Psoas muscle (tissue), 8 donors: ENCODE data around the gene ARG1. TPM values are rescaled to one million over a fixed set of nuclear protein-coding genes. Genes with fewer than 3 reads are reported as not detected.

Source experiments
- ATAC-seq, 4 donors: fragments of 200-7000 bp; cut with Tn5 transposase; one replicate each; pipeline ENCODE4 v1.9.1; 2020; ENCODE audit warnings: moderate library complexity in 3 of 4, mild to moderate bottlenecking in 2 of 4
- DNase-seq, 2 donors: peaks; one replicate each; pipeline ENCODE4 v3.0.0-alpha.2; 2020
- H3K27ac ChIP-seq: fragments of 200-600 bp; one replicate; pipeline ENCODE4 v1.8.0; 2022
- H3K27me3 ChIP-seq, 3 donors: fragments of 200-600 bp in 1 of 3; one replicate each; pipeline versions ENCODE4 v1.6.1 to v1.8.0; 2013 to 2022; ENCODE audit warnings: low read length in 2 of 3, mild to moderate bottlenecking in 2 of 3, moderate library complexity in 1 of 3; ENCODE audit not compliant: insufficient read depth in 3 of 3
- H3K36me3 ChIP-seq, 2 donors: fragments of 200-600 bp in 1 of 2; one replicate each; pipeline versions ENCODE4 v1.6.1 to v1.8.0; 2013 to 2022; ENCODE audit warnings: low read depth in 1 of 2, mild to moderate bottlenecking in 1 of 2, moderate library complexity in 1 of 2; ENCODE audit not compliant: insufficient read depth in 1 of 2
- H3K4me1 ChIP-seq: fragments of 200-600 bp; one replicate; pipeline ENCODE4 v1.8.0; 2022
- H3K4me3 ChIP-seq: fragments of 200-600 bp; one replicate; pipeline ENCODE4 v1.8.0; 2022; ENCODE audit warnings: mild to moderate bottlenecking
- H3K9me3 ChIP-seq: fragments of 200-600 bp; one replicate; pipeline ENCODE4 v1.8.0; 2022
- CTCF ChIP-seq: fragments of 200-600 bp; IDR thresholded peaks from one replicate; pipeline ENCODE4 v1.8.0; 2022; ENCODE audit warnings: antibody characterized with exemption
- WGBS, 3 donors: extraction: QIAGEN DNeasy Blood & Tissue Kit; methylation state at CpG; one replicate each; pipeline versions ENCODE4 v1.1.6 to v1.1.7; 2013; 5-methylcytosine and 5-hydroxymethylcytosine counted together
- intact Hi-C, 2 donors: fragments of 100-400 bp; cut with DNase I; formaldehyde crosslinking; loops; one replicate each; pipeline versions ENCODE4 v1.11.0 to v1.14.2; 2022
- polyA plus RNA-seq, 3 donors: library from polyadenylated mRNA; stranded (reverse); fragments of 200-250 nt; gene quantifications; one replicate each; pipeline ENCODE4 v1.2.3, GENCODE V29; 2013
- total RNA-seq, 4 donors: library from RNA; stranded (reverse); fragmentation: NEBNext Ultra II Directional in 2 of 4; extraction: Animal tissue kit (Norgen Biotek cat#: 25700) in 2 of 4; gene quantifications; one replicate each; pipeline versions ENCODE4 v1.2.1 to v1.2.4, GENCODE V29; 2021 to 2023
- donor health status: healthy with polysubstance abuse.
- donor health status: DM: no; HTN: no; CAD: no; lungs with moderate emphysema.
- donor health status: Bipolar disorder and iron deficiency.
- donor health status: healthy.
- donor health status: DM: yes; HTN: yes; CAD: no.
- donor health status: DM: no; HTN: no; CAD: no.
- donor health status: DM: no; HTN: no; CAD: no.
- donor health status: DM: yes; HTN: yes; CAD: no.

The ARG1 gene
- total and polyA plus RNA-seq, 7 donors = 0.08 to 0.59 (median 0.21) TPM; not detected in 1

- no peaks in the 10 kb centered on the region for H3K4me1 ChIP-seq
- peaks cover 24 to 100% of the 10 kb centered on the region in 2 donors for H3K36me3 ChIP-seq
- intact Hi-C loops = no loop called here
Observed at GRCh38 chr6:131592935-131593334, 19.9 kb downstream of the ARG1 start.

GRCh38 chr6:131594074-131594473 is 21.0 kb downstream of the ARG1 start:
- no peak for DNase-seq
- no peaks in the 10 kb centered on the region for H3K9me3 ChIP-seq
- no peak for TF ChIP-seq CTCF
- no peaks in the 10 kb centered on the region for H3K27me3 ChIP-seq
- no peak overlapping the region for H3K27ac ChIP-seq
- ATAC-seq = no peak
- H3K4me1 ChIP-seq = no peaks in the 10 kb centered on the region
- WGBS, 3 donors = 93 to 96% (median 94%) methylated on average over 11 of the region's 11 CpGs
- peaks cover 24 to 100% of the 10 kb centered on the region in 2 donors for H3K36me3 ChIP-seq
- no peak overlapping the region for H3K4me3 ChIP-seq
- intact Hi-C loops = no loop called here

More at GRCh38 chr6:131592935-131593334, 19.9 kb downstream of the ARG1 start:
- H3K27ac ChIP-seq = no peak overlapping the region
- ATAC-seq (no peak), DNase-seq (no peak)
- H3K4me3 ChIP-seq = no peak overlapping the region
- H3K9me3 ChIP-seq = no peaks in the 10 kb centered on the region
- no peak for TF ChIP-seq CTCF
- WGBS, 3 donors = 88 to 93% (median 88%) methylated on average over 2 of the region's 2 CpGs
- no peaks in the 10 kb centered on the region for H3K27me3 ChIP-seq

GRCh38 chr6:131597446-131597845 is 24.4 kb downstream of the ARG1 start:
- Histone ChIP-seq H3K27ac (no peak overlapping the region), H3K4me3 (no peak overlapping the region), H3K9me3 (no peaks in the 10 kb centered on the region), H3K27me3 (no peaks in the 10 kb centered on the region), H3K36me3 (peaks cover 16 to 100% of the 10 kb centered on the region in 2 donors), H3K4me1 (no peaks in the 10 kb centered on the region)
- WGBS, 3 donors = 96 to 99% (median 98%) methylated on average over 3 of the region's 3 CpGs
- no peak for ATAC-seq
- DNase-seq = no peak
- TF ChIP-seq CTCF = no peak
- intact Hi-C loops = no loop called here

- Histone ChIP-seq H3K27me3 (no peaks in the 10 kb centered on the region), H3K4me3 (no peak overlapping the region), H3K4me1 (no peaks in the 10 kb centered on the region), H3K9me3 (no peaks in the 10 kb centered on the region), H3K27ac (no peak overlapping the region), H3K36me3 (peaks cover 11 to 100% of the 10 kb centered on the region in 2 donors)
- 66 to 73% (median 70%) methylated on average over 4 of the region's 4 CpGs for WGBS, 3 donors
- intact Hi-C loops = no loop called here
- TF ChIP-seq CTCF = no peak
- ATAC-seq (no peak), DNase-seq (no peak)
Observed at GRCh38 chr6:131600716-131601115, 27.7 kb downstream of the ARG1 start.

GRCh38 chr6:131602781-131603312 is 29.8 kb downstream of the ARG1 start:
- Histone ChIP-seq H3K4me1 (no peaks in the 10 kb centered on the region), H3K4me3 (no peak overlapping the region), H3K27ac (no peak overlapping the region), H3K36me3 (peaks cover 10 to 99% of the 10 kb centered on the region in 2 donors), H3K9me3 (no peaks in the 10 kb centered on the region), H3K27me3 (no peaks in the 10 kb centered on the region)
- no peak for DNase-seq
- 89 to 97% (median 91%) methylated on average over 1 of the region's 1 CpG for WGBS, 3 donors
- no peak for ATAC-seq
- intact Hi-C loops = no loop called here
- no peak for TF ChIP-seq CTCF
